ENCODE measurements around the gene SLC39A8. TPM values are rescaled to one million over a fixed set of nuclear protein-coding genes. Genes with fewer than 3 reads are reported as not detected.

The SLC39A8 gene
- total RNA-seq, 4 donors from 2014 or later: 4.4 to 27.0 (median 7.9) TPM

- WGBS, 2 donors: 88 to 100% methylated on average over 1 of the region's 1 CpG
Measured at GRCh38 chr4:102223461-102223860, 121.8 kb downstream of the SLC39A8 start.

GRCh38 chr4:102222838-102223409, 122.4 kb downstream of the SLC39A8 start:
- Histone ChIP-seq H3K4me3 (no peak overlapping the region), H3K9me3 (peaks cover 0 to 3% (median 0%) of the 10 kb centered on the region in 4 donors), H3K4me1 (no peaks in the 10 kb centered on the region), H3K36me3 (no peaks in the 10 kb centered on the region), H3K27ac (no peak overlapping the region), H3K27me3 (no peaks in the 10 kb centered on the region)
- no peak for DNase-seq (ENCODE audit: low spot score in 2 of 2)
- TF ChIP-seq CTCF (IDR thresholded peaks at IDR 0.05): no peak
- TF ChIP-seq EP300 (IDR thresholded peaks at IDR 0.05): no peak
- TF ChIP-seq POLR2A (IDR thresholded peaks at IDR 0.05): no peak
- WGBS, 2 donors: 38 to 42% methylated on average over 1 of the region's 1 CpG

More at GRCh38 chr4:102223461-102223860, 121.8 kb downstream of the SLC39A8 start:
- peaks cover 0 to 3% (median 0%) of the 10 kb centered on the region in 4 donors for H3K9me3 ChIP-seq
- no peak for TF ChIP-seq POLR2A (IDR thresholded peaks at IDR 0.05)
- TF ChIP-seq EP300 (IDR thresholded peaks at IDR 0.05): no peak
- TF ChIP-seq CTCF (IDR thresholded peaks at IDR 0.05): no peak
- DNase-seq (ENCODE audit: low spot score in 2 of 2): no peak
- H3K4me1 ChIP-seq: no peaks in the 10 kb centered on the region
- no peak overlapping the region for H3K4me3 ChIP-seq
- no peaks in the 10 kb centered on the region for H3K27me3 ChIP-seq
- no peaks in the 10 kb centered on the region for H3K36me3 ChIP-seq
- H3K27ac ChIP-seq: no peak overlapping the region

- no peak for TF ChIP-seq POLR2A (IDR thresholded peaks at IDR 0.05)
- TF ChIP-seq EP300 (IDR thresholded peaks at IDR 0.05): no peak
- no peak for TF ChIP-seq CTCF (IDR thresholded peaks at IDR 0.05)
- WGBS, 2 donors: 32 to 34% methylated on average over 4 of the region's 4 CpGs
- DNase-seq (ENCODE audit: low spot score in 2 of 2): no peak
Measured at GRCh38 chr4:102219129-102219528, 126.2 kb downstream of the SLC39A8 start.

GRCh38 chr4:102218656-102219055, 126.6 kb downstream of the SLC39A8 start:
- Histone ChIP-seq H3K4me3 (no peak overlapping the region), H3K9me3 (no peaks in the 10 kb centered on the region), H3K27ac (no peak overlapping the region), H3K27me3 (no peaks in the 10 kb centered on the region), H3K4me1 (no peaks in the 10 kb centered on the region), H3K36me3 (no peaks in the 10 kb centered on the region)
- TF ChIP-seq EP300 (IDR thresholded peaks at IDR 0.05): no peak
- no peak for TF ChIP-seq POLR2A (IDR thresholded peaks at IDR 0.05)
- no peak for TF ChIP-seq CTCF (IDR thresholded peaks at IDR 0.05)
- WGBS, 2 donors: 66 to 76% methylated on average over 3 of the region's 3 CpGs
- no peak for DNase-seq (ENCODE audit: low spot score in 2 of 2)

More at GRCh38 chr4:102219129-102219528, 126.2 kb downstream of the SLC39A8 start:
- no peaks in the 10 kb centered on the region for H3K36me3 ChIP-seq
- H3K4me1 ChIP-seq: no peaks in the 10 kb centered on the region
- H3K4me3 ChIP-seq: no peak overlapping the region
- no peaks in the 10 kb centered on the region for H3K27me3 ChIP-seq
- no peaks in the 10 kb centered on the region for H3K9me3 ChIP-seq
- no peak overlapping the region for H3K27ac ChIP-seq

- DNase-seq (ENCODE audit: low spot score in 2 of 2): no peak
- Histone ChIP-seq H3K27ac (no peak overlapping the region), H3K4me3 (no peak overlapping the region), H3K9me3 (no peaks in the 10 kb centered on the region), H3K36me3 (no peaks in the 10 kb centered on the region), H3K27me3 (no peaks in the 10 kb centered on the region), H3K4me1 (no peaks in the 10 kb centered on the region)
- 48 to 50% methylated on average over 1 of the region's 1 CpG for WGBS, 2 donors
- TF ChIP-seq POLR2A (IDR thresholded peaks at IDR 0.05): no peak
- TF ChIP-seq EP300 (IDR thresholded peaks at IDR 0.05): no peak
- TF ChIP-seq CTCF (IDR thresholded peaks at IDR 0.05): no peak
Measured at GRCh38 chr4:102217775-102218355, 127.4 kb downstream of the SLC39A8 start.

All from tibial nerve (tissue), 4 donors.